Left ventricle myocardium inferior (tissue), 1 donor: ENCODE results near the gene PRM3. TPM values are rescaled to one million over a fixed set of nuclear protein-coding genes. Genes with fewer than 3 reads are reported as not detected.

Experiments
- DNase-seq: peaks from one replicate; pipeline ENCODE4 v3.0.0-alpha.2; 2020
- H3K27ac ChIP-seq: fragments of 200-600 bp; replicated peaks from 2 replicates; pipeline ENCODE4 v1.8.0; 2021
- H3K27me3 ChIP-seq: fragments of 200-600 bp; 2 replicates; pipeline ENCODE4 v1.8.0; 2021; ENCODE audit warnings: low read depth
- H3K36me3 ChIP-seq: fragments of 200-600 bp; 2 replicates; pipeline ENCODE4 v1.8.0; 2021
- H3K4me1 ChIP-seq: fragments of 200-600 bp; 2 replicates; pipeline ENCODE4 v1.8.0; 2021
- H3K4me3 ChIP-seq: fragments of 200-600 bp; 2 replicates; pipeline ENCODE4 v1.8.0; 2021; ENCODE audit warnings: mild to moderate bottlenecking, moderate library complexity
- H3K9me3 ChIP-seq: fragments of 200-600 bp; replicated peaks from 2 replicates; pipeline ENCODE4 v1.8.0; 2021
- CTCF ChIP-seq: fragments of 200-600 bp; IDR thresholded peaks from 2 replicates; pipeline ENCODE4 v1.8.0; 2021; ENCODE audit warnings: antibody characterized with exemption, mild to moderate bottlenecking, borderline replicate concordance
- intact Hi-C: fragments of 100-400 bp; cut with micrococcal nuclease; formaldehyde crosslinking; loops from one replicate; pipeline ENCODE4 v1.11.0; 2022
- total RNA-seq: library from RNA; stranded (reverse); fragmentation: NEBNext Ultra II Directional; extraction: Animal tissue kit (Norgen Biotek cat#: 25700); gene quantifications from one replicate; pipeline ENCODE4 v1.2.1, GENCODE V29; 2021
- donor health status: DM: no; HTN: yes; CAD: no; lungs with severe emphysema.

PRM3 gene
- total RNA-seq, 1 donor from 2014 or later, result not detected

GRCh38 chr16:11232852-11233726 lies 40.3 kb downstream of the PRM3 start:
- DNase-seq, result no peak
- Histone ChIP-seq H3K4me1 (peaks cover 9% of the 10 kb centered on the region), H3K27me3 (no peaks in the 10 kb centered on the region), H3K9me3 (no peaks in the 10 kb centered on the region), H3K4me3 (peak overlapping the region; percentile 15), H3K27ac (no peak overlapping the region), H3K36me3 (no peaks in the 10 kb centered on the region)
- no peak for TF ChIP-seq CTCF
- intact Hi-C loops, result no loop called here

GRCh38 chr16:11232302-11232851 lies 41.1 kb downstream of the PRM3 start:
- H3K27me3 ChIP-seq, result no peaks in the 10 kb centered on the region
- H3K4me3 ChIP-seq, result no peak overlapping the region
- no peaks in the 10 kb centered on the region for H3K9me3 ChIP-seq
- no peak for DNase-seq
- no peak for TF ChIP-seq CTCF
- H3K4me1 ChIP-seq, result peaks cover 9% of the 10 kb centered on the region
- intact Hi-C loops, result no loop called here
- no peaks in the 10 kb centered on the region for H3K36me3 ChIP-seq
- no peak overlapping the region for H3K27ac ChIP-seq

- Histone ChIP-seq H3K4me3 (no peak overlapping the region), H3K27ac (no peak overlapping the region), H3K4me1 (peaks cover 9% of the 10 kb centered on the region), H3K36me3 (no peaks in the 10 kb centered on the region), H3K9me3 (no peaks in the 10 kb centered on the region), H3K27me3 (no peaks in the 10 kb centered on the region)
- no peak for TF ChIP-seq CTCF
- intact Hi-C loops, result no loop called here
- no peak for DNase-seq
These were observed 42.0 kb downstream of the PRM3 start for GRCh38 chr16:11231367-11231970.

- no peaks in the 10 kb centered on the region for H3K9me3 ChIP-seq
- H3K4me1 ChIP-seq, result peaks cover 17% of the 10 kb centered on the region
- H3K4me3 ChIP-seq, result no peak overlapping the region
- DNase-seq, result no peak
- TF ChIP-seq CTCF, result no peak
- no peaks in the 10 kb centered on the region for H3K27me3 ChIP-seq
- intact Hi-C loops, result no loop called here
- H3K27ac ChIP-seq, result no peak overlapping the region
- no peaks in the 10 kb centered on the region for H3K36me3 ChIP-seq
These were observed 43.5 kb downstream of the PRM3 start for GRCh38 chr16:11229906-11230305.

- no peaks in the 10 kb centered on the region for H3K27me3 ChIP-seq
- no peak for DNase-seq
- peaks cover 22% of the 10 kb centered on the region for H3K4me1 ChIP-seq
- H3K27ac ChIP-seq, result no peak overlapping the region
- intact Hi-C loops, result no loop called here
- no peaks in the 10 kb centered on the region for H3K9me3 ChIP-seq
- H3K4me3 ChIP-seq, result no peak overlapping the region
- no peak for TF ChIP-seq CTCF
- H3K36me3 ChIP-seq, result no peaks in the 10 kb centered on the region
These were observed 44.0 kb downstream of the PRM3 start for GRCh38 chr16:11229432-11229831.
